Ovary (tissue), 3 donors: ENCODE measurements around the gene PRKD1.

ENCODE experiments used
- CTCF ChIP-seq, 3 donors: fragments of 450-650 bp in 2 of 3; fragments of 200-600 bp in 1 of 3; IDR thresholded peaks; one replicate each; pipeline versions ENCODE4 v1.5.1 to v1.8.0; 2016 to 2022; ENCODE audit warnings: antibody characterized with exemption in 3 of 3, mild to moderate bottlenecking in 1 of 3
- POLR2A ChIP-seq: fragments of 450-650 bp; IDR thresholded peaks from one replicate; pipeline ENCODE4 v1.6.1; 2017; ENCODE audit warnings: antibody characterized with exemption, mild to moderate bottlenecking, moderate library complexity
- donor health status: DM: no; HTN: no; CAD: no.

- TF ChIP-seq POLR2A = no peak
- no peak for TF ChIP-seq CTCF (IDR thresholded peaks at IDR 0.05)
These were observed 65.7 kb downstream of the PRKD1 start for GRCh38 chr14:29861996-29862395.
